D721Med (cell line): ENCODE measurements around the gene MACF1.

Experiments used
- DNase-seq: peaks from one replicate; pipeline ENCODE4 v3.0.0; 2011; ENCODE audit warnings: low spot score; ENCODE audit not compliant: insufficient read length
- FAIRE-seq: peaks from 2 replicates; lab custom pipeline; 2011; peaks lifted over from hg19 to GRCh38; lab: Jason Lieb, UNC
- TF ChIP-seq, protein P1 (sequence below): IDR thresholded peaks from 2 replicates; pipeline ENCODE4 v1.5.1; 2012; ENCODE audit warnings: mild to moderate bottlenecking, control low read depth; ENCODE audit not compliant: insufficient read depth; ENCODE audit errors: missing control alignments

Gene MACF1

DNA sequence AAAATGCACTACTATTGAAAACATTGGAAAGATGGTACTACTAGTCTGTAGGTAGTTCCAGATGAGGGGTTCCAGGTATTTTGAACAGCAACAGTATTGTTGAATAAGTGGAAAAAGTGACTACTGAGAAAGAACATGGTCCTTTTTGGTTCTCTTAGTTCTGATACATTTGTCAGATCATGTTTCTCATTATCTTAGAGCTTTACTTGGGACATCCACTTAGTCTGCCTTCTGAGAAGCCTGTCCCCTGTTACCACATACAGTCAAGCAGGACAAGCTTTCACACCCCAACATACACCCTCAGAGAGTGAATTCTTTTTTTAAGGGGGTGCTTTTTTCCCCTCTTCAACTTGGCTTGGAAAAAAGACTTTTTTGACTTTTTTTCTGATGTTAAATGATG is 41.0 kb upstream of the MACF1 start:
- DNase-seq (no peak), FAIRE-seq (no peak)
- TF ChIP-seq, protein P1, sequence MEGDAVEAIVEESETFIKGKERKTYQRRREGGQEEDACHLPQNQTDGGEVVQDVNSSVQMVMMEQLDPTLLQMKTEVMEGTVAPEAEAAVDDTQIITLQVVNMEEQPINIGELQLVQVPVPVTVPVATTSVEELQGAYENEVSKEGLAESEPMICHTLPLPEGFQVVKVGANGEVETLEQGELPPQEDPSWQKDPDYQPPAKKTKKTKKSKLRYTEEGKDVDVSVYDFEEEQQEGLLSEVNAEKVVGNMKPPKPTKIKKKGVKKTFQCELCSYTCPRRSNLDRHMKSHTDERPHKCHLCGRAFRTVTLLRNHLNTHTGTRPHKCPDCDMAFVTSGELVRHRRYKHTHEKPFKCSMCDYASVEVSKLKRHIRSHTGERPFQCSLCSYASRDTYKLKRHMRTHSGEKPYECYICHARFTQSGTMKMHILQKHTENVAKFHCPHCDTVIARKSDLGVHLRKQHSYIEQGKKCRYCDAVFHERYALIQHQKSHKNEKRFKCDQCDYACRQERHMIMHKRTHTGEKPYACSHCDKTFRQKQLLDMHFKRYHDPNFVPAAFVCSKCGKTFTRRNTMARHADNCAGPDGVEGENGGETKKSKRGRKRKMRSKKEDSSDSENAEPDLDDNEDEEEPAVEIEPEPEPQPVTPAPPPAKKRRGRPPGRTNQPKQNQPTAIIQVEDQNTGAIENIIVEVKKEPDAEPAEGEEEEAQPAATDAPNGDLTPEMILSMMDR, result no peak

DNA sequence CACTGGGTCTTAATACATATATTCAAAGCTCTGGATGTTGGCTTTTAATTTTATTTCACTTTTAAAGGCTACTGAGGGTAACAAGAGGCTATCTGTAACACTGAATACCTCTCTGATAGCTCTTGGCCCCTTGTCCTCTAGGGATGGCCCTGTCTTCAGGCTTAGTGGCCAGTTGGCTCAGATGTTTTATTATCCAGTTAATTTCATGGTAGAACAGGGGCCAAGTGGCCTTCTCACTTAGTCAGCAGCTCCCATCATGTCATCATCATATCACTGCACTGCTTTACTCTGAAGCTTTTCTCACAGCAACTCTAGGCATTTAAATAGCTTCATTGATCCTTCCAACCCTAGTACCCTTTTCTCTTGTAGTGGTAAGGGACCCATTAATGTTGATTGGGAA is 40.2 kb upstream of the MACF1 start:
- FAIRE-seq, result no peak
- DNase-seq, result no peak
- TF ChIP-seq, protein P1, result no peak

DNA sequence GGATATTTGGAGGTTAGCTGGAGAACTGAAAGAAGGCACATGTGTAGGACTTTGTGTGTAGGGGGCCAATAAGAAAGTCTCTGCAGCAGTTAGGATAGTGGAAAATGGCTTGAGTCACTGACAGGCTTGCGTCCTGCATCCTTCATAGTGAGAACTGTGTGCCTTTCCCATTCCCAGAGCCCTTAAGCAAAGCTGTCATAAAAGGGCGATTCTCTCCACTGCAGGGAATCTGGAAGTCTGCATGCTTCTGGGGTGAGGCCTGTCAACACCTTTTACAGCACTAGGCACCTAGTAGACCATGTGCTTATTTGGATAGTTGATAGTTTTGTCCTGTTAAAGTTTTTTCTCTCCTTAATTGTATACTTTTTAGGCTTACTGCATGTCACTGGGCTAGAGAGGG is 39.4 kb upstream of the MACF1 start:
- TF ChIP-seq, protein P1, result no peak
- FAIRE-seq (no peak), DNase-seq (no peak)

DNA sequence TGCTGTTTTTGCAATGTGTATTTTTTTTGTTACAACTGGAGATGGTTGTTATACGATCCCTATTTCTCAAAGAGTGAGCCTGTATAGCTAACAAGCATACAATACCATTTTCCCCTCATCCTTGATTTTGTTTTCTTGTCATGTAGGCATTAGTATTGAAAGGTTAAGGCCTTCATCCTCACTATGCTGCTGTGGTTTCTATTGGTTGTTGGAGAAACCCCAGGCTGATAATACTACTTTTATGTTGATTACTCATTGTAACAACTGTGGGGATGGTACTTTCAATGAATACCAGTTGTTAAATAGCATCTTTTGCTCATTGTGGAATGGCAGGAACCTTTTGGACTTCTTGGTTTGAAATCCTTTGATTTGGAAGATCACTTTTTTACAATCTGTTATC is 39.0 kb upstream of the MACF1 start:
- TF ChIP-seq, protein P1, result no peak
- peak; percentile 44 for FAIRE-seq
- DNase-seq, result no peak

DNA sequence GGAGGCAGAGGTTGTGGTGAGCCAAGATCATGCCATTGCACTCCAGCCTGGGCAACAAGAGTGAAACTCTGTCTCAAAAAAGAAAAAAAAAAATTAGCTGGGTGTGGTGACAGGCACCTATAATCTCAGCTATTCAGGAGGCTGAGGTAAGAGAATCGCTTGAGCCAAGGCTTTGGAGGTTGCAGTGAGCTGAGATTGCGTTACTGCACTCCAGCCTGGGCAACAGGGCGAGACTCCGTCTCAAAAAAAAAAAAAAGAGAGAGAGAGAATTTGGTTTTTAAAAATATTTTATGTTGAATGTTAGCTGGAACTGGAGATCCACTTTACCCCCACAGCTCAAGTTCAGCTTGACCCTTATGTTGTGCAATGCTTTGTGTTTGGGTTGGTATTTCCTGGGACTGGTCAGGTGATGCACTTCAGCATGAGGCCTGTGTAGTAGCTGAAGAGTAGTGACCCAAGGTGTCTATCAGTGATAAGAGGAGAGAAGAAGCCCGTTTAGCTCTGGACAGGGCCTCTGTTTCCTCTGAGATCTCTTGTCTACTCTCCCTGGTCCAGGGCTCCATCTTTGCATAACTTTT is 36.8 kb upstream of the MACF1 start:
- DNase-seq, result no peak
- no peak for FAIRE-seq
- TF ChIP-seq, protein P1, result no peak

DNA sequence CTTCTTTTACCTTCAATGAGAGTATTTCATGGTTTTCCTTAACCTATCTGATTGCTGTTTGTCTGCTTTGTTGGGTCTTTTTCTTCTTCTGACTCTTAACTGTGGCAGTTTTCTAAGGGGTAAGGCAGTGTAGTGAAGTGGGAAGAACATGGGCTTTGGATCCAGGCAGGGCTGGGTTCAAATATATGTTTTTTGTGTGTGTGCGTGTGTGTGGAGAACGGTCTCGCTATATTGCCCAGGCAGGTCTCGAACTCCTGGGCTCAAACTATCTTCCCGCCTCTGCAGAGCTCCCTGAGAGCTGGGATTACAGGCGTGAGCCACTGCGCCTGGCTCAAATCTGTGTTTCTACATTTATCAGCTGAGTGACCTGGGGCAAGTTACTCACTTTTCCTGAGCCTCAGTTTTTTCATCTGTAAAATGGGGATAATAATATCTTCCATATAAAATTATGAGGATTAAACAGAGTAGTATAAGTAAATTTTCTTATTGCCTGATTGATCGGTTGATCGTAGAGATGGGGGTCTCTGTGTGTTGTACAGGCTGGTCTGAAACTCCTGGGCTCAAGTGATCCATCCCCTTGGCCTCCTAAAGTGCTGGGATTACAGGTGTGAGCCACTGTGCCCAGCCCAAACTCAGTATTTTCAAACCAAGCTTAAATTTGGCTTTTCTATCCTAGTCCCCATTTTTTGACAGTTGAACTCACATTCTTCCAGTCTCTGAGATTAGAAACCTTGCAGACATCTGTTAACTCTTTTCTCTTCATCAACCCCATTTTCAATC is 36.0 kb upstream of the MACF1 start:
- DNase-seq, result no peak
- FAIRE-seq, result no peak

More for the DNA sequence above, 36.0 kb upstream of the MACF1 start:
- TF ChIP-seq, protein P1, result no peak
